Measurements from ENCODE around the gene CHN2.

The CHN2 gene

DNA sequence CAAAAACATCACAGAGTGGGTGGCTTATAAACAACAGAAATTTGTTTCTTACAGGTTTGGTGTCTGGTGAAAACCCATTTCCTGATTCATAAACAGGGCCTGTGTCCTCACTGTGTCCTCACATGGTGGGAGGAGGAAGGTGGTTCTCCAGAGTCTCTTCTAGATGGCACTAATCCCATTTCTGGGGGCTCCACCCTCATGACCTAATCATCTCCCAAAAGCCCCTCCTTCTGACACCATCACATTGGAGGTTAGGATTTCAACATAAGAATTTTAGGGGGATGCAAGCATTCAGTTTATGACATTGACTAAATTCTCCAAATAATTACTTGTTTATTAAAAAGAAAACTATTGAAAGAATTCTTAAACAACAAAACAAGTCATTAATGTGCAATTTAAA, 116.0 kb downstream of the CHN2 start:
- DNase-seq (ENCODE audit: low spot score), result no peak

- no peak for DNase-seq (ENCODE audit: low spot score)
Observed at GRCh38 chr7:29311314-29311713, 116.7 kb downstream of the CHN2 start.

DNA sequence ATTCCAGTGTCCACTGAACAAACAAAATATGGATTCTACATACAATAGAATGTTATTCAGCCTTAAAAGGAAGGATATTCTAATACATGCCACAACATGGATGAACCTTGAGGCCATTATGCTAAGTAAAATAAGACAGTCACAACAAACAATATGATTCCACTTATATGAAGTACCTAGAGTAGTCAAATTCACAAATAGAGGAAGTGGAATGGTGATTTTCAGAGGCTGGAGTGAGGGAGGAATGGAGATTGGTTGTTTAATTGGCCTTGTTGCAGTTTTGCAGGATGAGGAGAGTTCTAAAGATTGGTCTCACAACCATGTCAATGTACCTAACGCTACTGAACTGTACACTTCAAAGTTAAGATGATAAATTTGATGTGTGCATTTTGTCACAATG, 119.6 kb downstream of the CHN2 start:
- DNase-seq (ENCODE audit: low spot score), result no peak

GRCh38 chr7:29315122-29315891, 120.7 kb downstream of the CHN2 start:
- no peak for DNase-seq (ENCODE audit: low spot score)

DNA sequence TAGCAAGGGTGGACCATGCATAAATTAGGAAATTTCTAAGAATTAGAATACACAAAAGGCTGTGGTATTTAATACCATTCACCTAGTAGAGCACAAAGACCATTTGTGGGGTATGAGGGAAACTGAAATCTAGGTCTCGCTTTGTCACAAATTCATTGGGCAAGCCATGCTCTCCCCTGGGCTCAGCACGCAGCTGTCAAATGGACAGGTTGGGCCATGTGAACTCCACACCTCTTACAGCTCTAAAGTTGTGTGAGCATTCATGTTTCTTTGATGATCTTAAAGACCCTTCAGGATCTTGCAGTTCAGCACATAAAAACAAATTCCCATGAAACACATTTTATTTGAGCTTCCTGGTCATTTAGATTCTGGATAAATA, 121.3 kb downstream of the CHN2 start:
- no peak for DNase-seq (ENCODE audit: low spot score)

DNA sequence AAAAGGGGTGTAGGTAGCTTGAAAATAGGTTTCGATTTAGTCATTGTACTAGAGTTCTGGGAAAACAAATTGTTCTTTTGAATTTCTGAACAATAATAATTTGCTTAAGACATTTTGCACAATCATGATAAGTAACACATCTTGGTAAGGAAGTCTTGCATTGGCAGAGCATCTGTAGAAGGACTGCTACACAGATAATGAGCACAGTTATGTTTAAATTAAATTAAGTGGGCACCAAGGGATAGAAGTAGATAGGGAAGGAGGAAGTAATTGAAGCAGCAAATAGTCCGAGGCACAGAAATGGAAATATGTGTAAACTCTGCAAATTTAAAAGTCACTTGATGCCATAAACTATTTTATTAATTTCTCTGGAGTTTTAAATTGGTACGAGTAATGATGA, 122.4 kb downstream of the CHN2 start:
- DNase-seq (ENCODE audit: low spot score), result no peak

GRCh38 chr7:29318853-29319718, 124.5 kb downstream of the CHN2 start:
- DNase-seq (ENCODE audit: low spot score), result no peak

DNA sequence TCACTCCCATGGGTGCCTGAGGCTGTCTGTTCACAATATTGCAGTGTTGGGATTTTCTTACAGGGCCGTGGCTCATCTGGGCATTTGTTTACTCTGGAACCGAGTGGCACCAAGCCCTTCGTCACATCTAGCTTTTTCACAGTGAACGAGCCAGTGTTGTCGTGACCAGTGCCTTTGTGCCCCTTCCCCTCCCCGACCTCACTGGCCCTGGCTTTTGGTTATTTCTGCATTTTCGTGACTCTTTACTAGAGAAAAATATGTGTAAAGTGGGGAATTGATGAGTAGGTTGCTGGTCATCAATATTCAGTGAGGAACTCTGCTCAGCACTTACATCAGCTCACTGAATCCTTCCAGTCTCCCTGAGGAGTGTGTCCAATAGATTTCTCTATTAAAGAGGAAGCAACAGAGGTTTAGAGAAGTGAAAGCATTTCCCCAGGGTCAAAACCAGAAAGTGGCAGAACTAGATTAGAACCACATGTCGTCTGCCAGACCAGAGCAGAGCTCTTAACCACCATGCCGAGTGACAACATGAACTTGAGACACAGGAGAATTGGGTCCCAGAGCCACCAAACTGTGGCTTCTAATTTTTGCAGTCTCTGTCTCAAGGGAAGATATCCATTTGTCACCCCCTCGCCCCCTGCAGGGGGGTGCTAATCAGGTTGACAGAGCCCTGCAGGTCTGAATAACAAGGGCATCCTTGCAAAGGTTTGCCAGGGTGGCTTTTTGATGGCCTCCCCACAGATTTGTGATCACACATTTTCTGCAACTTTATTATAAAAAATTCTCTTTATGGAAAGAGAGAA, 125.3 kb downstream of the CHN2 start:
- no peak for DNase-seq (ENCODE audit: low spot score)

- no peak for DNase-seq (ENCODE audit: low spot score)
Observed at GRCh38 chr7:29320577-29320976, 126.0 kb downstream of the CHN2 start.

DNA sequence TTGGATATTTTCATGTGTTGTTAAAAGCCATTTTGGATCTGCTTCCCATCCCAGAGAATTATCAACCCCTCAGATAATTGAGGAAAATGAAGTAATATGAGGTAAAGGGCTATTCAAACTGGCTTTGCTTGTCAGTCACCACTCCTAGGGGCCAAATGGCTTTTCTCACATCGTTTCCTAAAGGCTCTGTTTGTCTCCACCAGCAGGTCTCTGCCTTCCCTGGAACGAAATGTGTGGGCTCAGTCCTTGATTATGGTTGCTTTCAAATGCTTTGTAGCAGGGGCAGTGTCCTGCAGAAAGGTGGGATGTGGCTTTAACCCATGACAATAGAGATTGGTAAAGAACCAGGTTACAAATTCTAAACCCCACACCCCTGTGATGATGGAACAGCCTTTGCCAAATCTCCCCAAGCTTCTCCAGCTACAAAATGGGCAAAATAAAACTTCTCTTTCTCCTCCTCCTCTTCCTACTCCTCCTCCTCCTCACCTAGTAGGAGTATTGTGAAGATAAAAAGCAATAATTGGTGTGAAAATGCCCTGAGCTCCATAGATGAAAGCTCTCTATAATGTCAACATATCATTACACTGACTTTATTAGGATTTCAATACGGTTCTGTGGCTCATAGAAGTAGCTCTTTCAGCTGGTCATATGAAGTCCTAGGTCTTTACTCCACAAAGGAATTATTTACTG, 127.6 kb downstream of the CHN2 start:
- no peak for DNase-seq (ENCODE audit: low spot score)

- DNase-seq (ENCODE audit: low spot score), result no peak
Observed at GRCh38 chr7:29325476-29325875, 130.9 kb downstream of the CHN2 start.

GRCh38 chr7:29326864-29327263, 132.3 kb downstream of the CHN2 start:
- DNase-seq (ENCODE audit: low spot score), result no peak

- DNase-seq (ENCODE audit: low spot score), result no peak
Observed at GRCh38 chr7:29327455-29327854, 132.9 kb downstream of the CHN2 start.

GRCh38 chr7:29328045-29328444, 133.5 kb downstream of the CHN2 start:
- no peak for DNase-seq (ENCODE audit: low spot score)

DNA sequence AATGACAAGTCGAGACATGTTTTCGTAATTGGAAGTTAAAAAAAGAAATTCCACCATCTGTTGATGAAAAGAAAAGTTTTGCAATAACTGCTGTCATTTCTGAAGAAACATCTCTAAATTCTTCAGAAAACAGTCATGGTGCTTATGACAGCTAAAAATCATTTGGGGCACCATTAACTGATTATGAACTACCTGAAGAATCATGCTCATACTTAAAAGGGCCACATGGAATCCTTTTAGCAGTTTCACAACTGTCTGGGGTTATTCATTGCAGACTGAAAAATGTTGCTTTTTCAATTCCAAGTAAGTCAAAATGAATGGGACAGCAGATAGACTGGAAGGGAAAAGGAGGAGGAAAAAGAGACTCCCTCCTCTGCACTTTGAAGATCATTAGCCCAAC, 134.2 kb downstream of the CHN2 start:
- no peak for DNase-seq (ENCODE audit: low spot score)

- no peak for DNase-seq (ENCODE audit: low spot score)
Observed at GRCh38 chr7:29329686-29330085, 135.1 kb downstream of the CHN2 start.

DNA sequence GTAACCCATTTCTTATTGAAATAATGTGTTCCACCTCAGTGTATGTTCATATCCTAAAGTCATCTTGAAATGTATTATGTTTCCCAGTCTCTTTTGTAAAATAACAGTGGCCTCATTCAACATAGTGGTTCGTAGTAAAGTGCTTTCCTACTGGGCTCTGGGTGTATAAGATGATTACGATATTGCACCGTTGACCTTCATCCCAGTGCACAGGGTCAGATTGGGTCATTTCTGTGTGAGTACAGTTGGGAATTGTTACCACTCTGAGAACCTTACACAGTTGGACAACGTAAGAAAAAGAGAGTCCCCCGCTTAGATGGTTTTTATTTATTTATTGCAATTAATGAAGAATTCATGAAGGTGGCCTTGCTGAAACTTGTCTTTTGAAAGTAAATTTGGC, 135.6 kb downstream of the CHN2 start:
- no peak for DNase-seq (ENCODE audit: low spot score)

DNA sequence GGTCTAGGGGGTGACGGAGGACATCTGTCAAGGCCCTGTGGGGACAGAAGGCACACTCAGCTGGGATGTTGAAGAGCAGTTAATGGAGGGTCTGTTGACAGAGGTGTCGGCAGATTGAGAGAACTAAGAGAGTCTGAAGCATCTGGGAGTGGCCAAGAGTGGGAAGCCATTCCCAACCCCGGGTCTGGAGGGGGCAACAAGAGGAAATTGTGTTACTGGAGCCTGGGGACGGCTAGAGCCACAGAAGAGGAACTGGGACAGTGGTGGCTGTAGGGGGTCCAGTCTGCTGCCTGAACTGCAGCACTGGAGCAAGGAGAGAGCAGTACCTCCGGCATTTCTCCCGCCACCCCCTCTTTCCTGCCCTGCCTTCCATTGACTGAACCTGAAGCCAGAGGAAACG, 136.6 kb downstream of the CHN2 start:
- DNase-seq (ENCODE audit: low spot score), result no peak

GRCh38 chr7:29332042-29332811, 137.7 kb downstream of the CHN2 start:
- no peak for DNase-seq (ENCODE audit: low spot score)

- no peak for DNase-seq (ENCODE audit: low spot score)
Observed at GRCh38 chr7:29332875-29333855, 138.6 kb downstream of the CHN2 start.
